ENCODE data around the gene RGS6. TPM values are rescaled to one million over a fixed set of nuclear protein-coding genes. Genes with fewer than 3 reads are reported as not detected.

The RGS6 gene
- total and polyA plus RNA-seq, 5 donors from 2014 or later: 0.13 to 1.5 (median 0.69) TPM

GRCh38 chr14:72565149-72565559, 632.9 kb downstream of the RGS6 start:
- H3K9me3 ChIP-seq (ENCODE audit: control insufficient read depth in 2 of 2, low read length in 2 of 2): no peaks in the 10 kb centered on the region
- H3K27me3 ChIP-seq (ENCODE audit: control insufficient read depth, insufficient read depth, low read length): no peaks in the 10 kb centered on the region
- Mint-ChIP-seq H3K4me3 (no peak overlapping the region), H3K27ac (no peak overlapping the region), H3K27me3 (no peaks in the 10 kb centered on the region), H3K36me3 (no peaks in the 10 kb centered on the region), H3K4me1 (peaks cover 0 to 3% (median 0%) of the 10 kb centered on the region in 4 donors), H3K9me3 (no peaks in the 10 kb centered on the region)
- H3K36me3 ChIP-seq (ENCODE audit: control insufficient read depth, insufficient read depth, low read length): no peaks in the 10 kb centered on the region
- ATAC-seq (ENCODE audit: low read depth in 2 of 2): no peak
- no peak overlapping the region for H3K4me3 ChIP-seq (ENCODE audit: low read depth, low read length)
- no peak overlapping the region for H3K27ac ChIP-seq (ENCODE audit: insufficient read depth, low read length, poor library complexity, severe bottlenecking)
- H3K4me1 ChIP-seq (ENCODE audit: control insufficient read depth, insufficient read depth, low read length, poor library complexity, severe bottlenecking): no peaks in the 10 kb centered on the region
- DNase-seq: no peak

GRCh38 chr14:72565917-72566316, 633.7 kb downstream of the RGS6 start:
- no peak overlapping the region for H3K27ac Mint-ChIP-seq
- H3K9me3 Mint-ChIP-seq: no peaks in the 10 kb centered on the region
- no peaks in the 10 kb centered on the region for H3K36me3 ChIP-seq (ENCODE audit: control insufficient read depth, insufficient read depth, low read length)
- H3K4me3 ChIP-seq (ENCODE audit: low read depth, low read length): no peak overlapping the region
- H3K27me3 ChIP-seq (ENCODE audit: control insufficient read depth, insufficient read depth, low read length): no peaks in the 10 kb centered on the region
- no peak overlapping the region for H3K27ac ChIP-seq (ENCODE audit: insufficient read depth, low read length, poor library complexity, severe bottlenecking)
- no peak overlapping the region for H3K4me3 Mint-ChIP-seq
- no peaks in the 10 kb centered on the region for H3K4me1 ChIP-seq (ENCODE audit: control insufficient read depth, insufficient read depth, low read length, poor library complexity, severe bottlenecking)
- peaks cover 2% of the 10 kb centered on the region for H3K27me3 Mint-ChIP-seq
- H3K4me1 Mint-ChIP-seq: peaks cover 0 to 3% (median 0%) of the 10 kb centered on the region in 4 donors
- H3K36me3 Mint-ChIP-seq: no peaks in the 10 kb centered on the region
- ATAC-seq (ENCODE audit: low read depth in 2 of 2) (no peak), DNase-seq (no peak)
- no peaks in the 10 kb centered on the region for H3K9me3 ChIP-seq (ENCODE audit: control insufficient read depth in 2 of 2, low read length in 2 of 2)

- Mint-ChIP-seq H3K4me3 (no peak overlapping the region), H3K9me3 (peaks cover 0 to 5% (median 0%) of the 10 kb centered on the region in 7 donors), H3K27me3 (peaks cover 8% of the 10 kb centered on the region), H3K36me3 (no peaks in the 10 kb centered on the region), H3K27ac (no peak overlapping the region), H3K4me1 (peaks cover 0 to 3% (median 0%) of the 10 kb centered on the region in 4 donors)
- no peak overlapping the region for H3K27ac ChIP-seq (ENCODE audit: insufficient read depth, low read length, poor library complexity, severe bottlenecking)
- no peak for DNase-seq
- H3K36me3 ChIP-seq (ENCODE audit: control insufficient read depth, insufficient read depth, low read length): no peaks in the 10 kb centered on the region
- H3K4me1 ChIP-seq (ENCODE audit: control insufficient read depth, insufficient read depth, low read length, poor library complexity, severe bottlenecking): no peaks in the 10 kb centered on the region
- no peak for ATAC-seq (ENCODE audit: low read depth in 2 of 2)
- no peak overlapping the region for H3K4me3 ChIP-seq (ENCODE audit: low read depth, low read length)
- H3K9me3 ChIP-seq (ENCODE audit: control insufficient read depth in 2 of 2, low read length in 2 of 2): no peaks in the 10 kb centered on the region
- H3K27me3 ChIP-seq (ENCODE audit: control insufficient read depth, insufficient read depth, low read length): no peaks in the 10 kb centered on the region
Measured at GRCh38 chr14:72567226-72567625, 635.0 kb downstream of the RGS6 start.

GRCh38 chr14:72568296-72568992, 636.2 kb downstream of the RGS6 start:
- Mint-ChIP-seq H3K27ac (no peak overlapping the region), H3K9me3 (peaks cover 0 to 5% (median 0%) of the 10 kb centered on the region in 7 donors), H3K36me3 (no peaks in the 10 kb centered on the region), H3K4me1 (peaks cover 0 to 3% (median 0%) of the 10 kb centered on the region in 4 donors), H3K27me3 (peaks cover 17% of the 10 kb centered on the region), H3K4me3 (no peak overlapping the region)
- Histone ChIP-seq H3K4me3 (ENCODE audit: low read depth, low read length) (no peak overlapping the region), H3K27me3 (ENCODE audit: control insufficient read depth, insufficient read depth, low read length) (no peaks in the 10 kb centered on the region), H3K9me3 (ENCODE audit: control insufficient read depth in 2 of 2, low read length in 2 of 2) (no peaks in the 10 kb centered on the region), H3K27ac (ENCODE audit: insufficient read depth, low read length, poor library complexity, severe bottlenecking) (no peak overlapping the region), H3K36me3 (ENCODE audit: control insufficient read depth, insufficient read depth, low read length) (no peaks in the 10 kb centered on the region), H3K4me1 (ENCODE audit: control insufficient read depth, insufficient read depth, low read length, poor library complexity, severe bottlenecking) (no peaks in the 10 kb centered on the region)
- no peak for DNase-seq
- ATAC-seq (ENCODE audit: low read depth in 2 of 2): no peak

GRCh38 chr14:72573725-72574417, 641.6 kb downstream of the RGS6 start:
- Histone ChIP-seq H3K9me3 (ENCODE audit: control insufficient read depth in 2 of 2, low read length in 2 of 2) (no peaks in the 10 kb centered on the region), H3K4me1 (ENCODE audit: control insufficient read depth, insufficient read depth, low read length, poor library complexity, severe bottlenecking) (no peaks in the 10 kb centered on the region), H3K4me3 (ENCODE audit: low read depth, low read length) (no peak overlapping the region), H3K27ac (ENCODE audit: insufficient read depth, low read length, poor library complexity, severe bottlenecking) (no peak overlapping the region), H3K27me3 (ENCODE audit: control insufficient read depth, insufficient read depth, low read length) (peaks cover 5% of the 10 kb centered on the region), H3K36me3 (ENCODE audit: control insufficient read depth, insufficient read depth, low read length) (no peaks in the 10 kb centered on the region)
- H3K27me3 Mint-ChIP-seq: peaks cover 22% of the 10 kb centered on the region
- ATAC-seq (ENCODE audit: low read depth in 2 of 2) (no peak), DNase-seq (no peak)
- no peak overlapping the region for H3K4me3 Mint-ChIP-seq
- no peak overlapping the region for H3K27ac Mint-ChIP-seq
- peaks cover 0 to 5% (median 1%) of the 10 kb centered on the region in 7 donors for H3K9me3 Mint-ChIP-seq
- no peaks in the 10 kb centered on the region for H3K4me1 Mint-ChIP-seq
- H3K36me3 Mint-ChIP-seq: no peaks in the 10 kb centered on the region

GRCh38 chr14:72574715-72575114, 642.5 kb downstream of the RGS6 start:
- Histone ChIP-seq H3K36me3 (ENCODE audit: control insufficient read depth, insufficient read depth, low read length) (no peaks in the 10 kb centered on the region), H3K27ac (ENCODE audit: insufficient read depth, low read length, poor library complexity, severe bottlenecking) (no peak overlapping the region), H3K4me3 (ENCODE audit: low read depth, low read length) (no peak overlapping the region), H3K4me1 (ENCODE audit: control insufficient read depth, insufficient read depth, low read length, poor library complexity, severe bottlenecking) (no peaks in the 10 kb centered on the region), H3K27me3 (ENCODE audit: control insufficient read depth, insufficient read depth, low read length) (peaks cover 8% of the 10 kb centered on the region), H3K9me3 (ENCODE audit: control insufficient read depth in 2 of 2, low read length in 2 of 2) (no peaks in the 10 kb centered on the region)
- Mint-ChIP-seq H3K4me3 (no peak overlapping the region), H3K9me3 (peaks cover 0 to 5% (median 1%) of the 10 kb centered on the region in 7 donors), H3K27me3 (peaks cover 22% of the 10 kb centered on the region), H3K4me1 (no peaks in the 10 kb centered on the region), H3K27ac (no peak overlapping the region), H3K36me3 (no peaks in the 10 kb centered on the region)
- ATAC-seq (ENCODE audit: low read depth in 2 of 2): no peak
- DNase-seq: no peak

- no peaks in the 10 kb centered on the region for H3K36me3 Mint-ChIP-seq
- no peak for DNase-seq
- H3K27me3 Mint-ChIP-seq: peaks cover 17% of the 10 kb centered on the region
- Histone ChIP-seq H3K9me3 (ENCODE audit: control insufficient read depth in 2 of 2, low read length in 2 of 2) (no peaks in the 10 kb centered on the region), H3K36me3 (ENCODE audit: control insufficient read depth, insufficient read depth, low read length) (no peaks in the 10 kb centered on the region), H3K4me1 (ENCODE audit: control insufficient read depth, insufficient read depth, low read length, poor library complexity, severe bottlenecking) (no peaks in the 10 kb centered on the region), H3K27me3 (ENCODE audit: control insufficient read depth, insufficient read depth, low read length) (peaks cover 8% of the 10 kb centered on the region), H3K27ac (ENCODE audit: insufficient read depth, low read length, poor library complexity, severe bottlenecking) (no peak overlapping the region), H3K4me3 (ENCODE audit: low read depth, low read length) (no peak overlapping the region)
- H3K27ac Mint-ChIP-seq: no peak overlapping the region
- no peak for ATAC-seq (ENCODE audit: low read depth in 2 of 2)
- no peaks in the 10 kb centered on the region for H3K4me1 Mint-ChIP-seq
- H3K4me3 Mint-ChIP-seq: no peak overlapping the region
- peaks cover 0 to 3% (median 1%) of the 10 kb centered on the region in 7 donors for H3K9me3 Mint-ChIP-seq
Measured at GRCh38 chr14:72576258-72576657, 644.0 kb downstream of the RGS6 start.
